ENCODE data around the gene GTPBP3. TPM values are rescaled to one million over a fixed set of nuclear protein-coding genes. Genes with fewer than 3 reads are reported as not detected.

GTPBP3 gene
- total RNA-seq, 3 donors from 2014 or later (not counting 1 experiment from before 2014, with no cell fraction given), result 21.6 to 33.0 (median 27.7) TPM

GRCh38 chr19:17325881-17326594 lies 11.3 kb upstream of the GTPBP3 start:
- H3K27ac Mint-ChIP-seq, result no peak overlapping the region
- 98% methylated on average over 17 of the region's 17 CpGs for WGBS (ENCODE audit: insufficient coverage)

GRCh38 chr19:17326595-17326966 lies 10.8 kb upstream of the GTPBP3 start:
- 89% methylated on average over 11 of the region's 11 CpGs for WGBS (ENCODE audit: insufficient coverage)
- Histone ChIP-seq H3K27me3 (ENCODE audit: control insufficient read depth, insufficient read depth, low read length) (no peaks in the 10 kb centered on the region), H3K4me1 (ENCODE audit: control insufficient read depth, insufficient read depth, low read length) (peaks cover 22% of the 10 kb centered on the region), H3K9me3 (ENCODE audit: control insufficient read depth, insufficient read depth, low read length) (no peaks in the 10 kb centered on the region), H3K27ac (ENCODE audit: low read length) (no peak overlapping the region), H3K36me3 (ENCODE audit: control insufficient read depth, insufficient read depth, low read length) (peaks cover 5% of the 10 kb centered on the region), H3K4me3 (ENCODE audit: low read length) (no peak overlapping the region)
- H3K4me1 Mint-ChIP-seq, result peaks cover 0 to 18% of the 10 kb centered on the region in 2 donors
- H3K4me3 Mint-ChIP-seq, result no peak overlapping the region
- intact Hi-C loops (cut with micrococcal nuclease), result no loop called here
- ATAC-seq (no peak), DNase-seq (no peak)
- H3K27me3 Mint-ChIP-seq (ENCODE audit: low read depth in 2 of 2), result no peaks in the 10 kb centered on the region
- TF ChIP-seq CTCF (IDR thresholded peaks at IDR 0.05), result no peak
- no peak overlapping the region for H3K27ac Mint-ChIP-seq
- no peaks in the 10 kb centered on the region for H3K9me3 Mint-ChIP-seq
- no peaks in the 10 kb centered on the region for H3K36me3 Mint-ChIP-seq

More at GRCh38 chr19:17325881-17326594, 11.3 kb upstream of the GTPBP3 start:
- peaks cover 6% of the 10 kb centered on the region for H3K36me3 ChIP-seq (ENCODE audit: control insufficient read depth, insufficient read depth, low read length)
- intact Hi-C loops (cut with micrococcal nuclease), result no loop called here
- H3K9me3 Mint-ChIP-seq, result no peaks in the 10 kb centered on the region
- no peaks in the 10 kb centered on the region for H3K9me3 ChIP-seq (ENCODE audit: control insufficient read depth, insufficient read depth, low read length)
- TF ChIP-seq CTCF (IDR thresholded peaks at IDR 0.05), result no peak
- H3K4me1 ChIP-seq (ENCODE audit: control insufficient read depth, insufficient read depth, low read length), result peaks cover 22% of the 10 kb centered on the region
- no peaks in the 10 kb centered on the region for H3K27me3 ChIP-seq (ENCODE audit: control insufficient read depth, insufficient read depth, low read length)
- peaks cover 0 to 18% of the 10 kb centered on the region in 2 donors for H3K4me1 Mint-ChIP-seq
- no peak for DNase-seq
- no peaks in the 10 kb centered on the region for H3K36me3 Mint-ChIP-seq
- no peak for ATAC-seq
- H3K27ac ChIP-seq (ENCODE audit: low read length), result no peak overlapping the region
- H3K4me3 Mint-ChIP-seq, result no peak overlapping the region
- H3K27me3 Mint-ChIP-seq (ENCODE audit: low read depth in 2 of 2), result no peaks in the 10 kb centered on the region
- H3K4me3 ChIP-seq (ENCODE audit: low read length), result no peak overlapping the region

GRCh38 chr19:17327068-17327653 lies 10.2 kb upstream of the GTPBP3 start:
- Mint-ChIP-seq H3K4me3 (peak overlapping the region; percentile 11), H3K27me3 (ENCODE audit: low read depth in 2 of 2) (no peaks in the 10 kb centered on the region), H3K27ac (no peak overlapping the region), H3K36me3 (no peaks in the 10 kb centered on the region), H3K4me1 (peaks cover 0 to 18% of the 10 kb centered on the region in 2 donors), H3K9me3 (no peaks in the 10 kb centered on the region)
- intact Hi-C loops (cut with micrococcal nuclease), result no loop called here
- Histone ChIP-seq H3K9me3 (ENCODE audit: control insufficient read depth, insufficient read depth, low read length) (no peaks in the 10 kb centered on the region), H3K36me3 (ENCODE audit: control insufficient read depth, insufficient read depth, low read length) (no peaks in the 10 kb centered on the region), H3K4me3 (ENCODE audit: low read length) (no peak overlapping the region), H3K27ac (ENCODE audit: low read length) (no peak overlapping the region), H3K27me3 (ENCODE audit: control insufficient read depth, insufficient read depth, low read length) (no peaks in the 10 kb centered on the region), H3K4me1 (ENCODE audit: control insufficient read depth, insufficient read depth, low read length) (peaks cover 22% of the 10 kb centered on the region)
- no peak for TF ChIP-seq CTCF (IDR thresholded peaks at IDR 0.05)
- ATAC-seq, result no peak
- DNase-seq, result no peak
- WGBS (ENCODE audit: insufficient coverage), result 93% methylated on average over 27 of the region's 27 CpGs

Measured in natural killer cell (primary cell).